ENCODE measurements around the gene SLC44A1. TPM values are rescaled to one million over a fixed set of nuclear protein-coding genes. Genes with fewer than 3 reads are reported as not detected.
"Not testable (repeated sequence)": the region's sequence is repeated elsewhere in the genome, so short reads cannot be mapped to it uniquely, and the experiment has no call there.

Gene SLC44A1
- total RNA-seq, 1 donor from 2014 or later = 52.5 TPM

DNA sequence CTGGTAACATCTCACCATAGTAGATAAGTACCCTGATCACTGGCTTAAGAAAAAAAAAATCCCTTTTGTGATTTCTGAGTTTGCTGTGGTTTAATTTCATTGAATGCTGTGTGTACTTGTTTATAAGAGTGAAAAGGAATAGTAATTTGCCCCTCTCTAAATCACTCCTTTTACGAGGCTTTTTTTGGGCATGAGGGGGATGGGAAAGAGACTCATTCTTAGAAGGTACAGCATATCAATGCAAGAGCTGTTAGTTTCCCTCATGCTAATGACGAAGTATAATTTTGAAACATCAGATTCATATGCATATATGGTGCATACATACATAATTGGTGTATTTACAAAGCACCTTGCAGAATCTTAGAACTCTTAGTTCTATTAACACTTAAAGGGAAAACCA, 2.4 kb upstream of the SLC44A1 start:
- DNase-seq (ENCODE audit: low spot score) = no peak

DNA sequence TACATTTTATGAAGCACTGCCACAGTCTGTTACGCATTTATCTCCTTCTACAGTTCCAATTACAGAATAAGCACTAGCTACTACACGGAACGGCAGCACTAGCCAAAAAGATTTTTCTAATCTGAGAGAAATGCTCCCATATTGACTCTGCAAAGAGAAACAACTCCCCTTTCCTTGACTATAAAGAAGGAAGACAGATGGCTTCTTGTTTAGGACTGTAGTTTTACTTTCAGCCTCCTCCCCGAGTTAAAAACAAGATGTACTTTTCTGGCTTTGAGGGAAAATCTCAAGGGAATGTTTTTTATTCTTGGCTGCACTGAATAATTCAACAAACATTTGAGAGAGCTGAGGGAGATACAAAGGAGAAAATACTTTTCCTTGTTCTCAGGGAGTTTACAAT, 1.9 kb upstream of the SLC44A1 start:
- peak; percentile 71 for DNase-seq (ENCODE audit: low spot score)

DNA sequence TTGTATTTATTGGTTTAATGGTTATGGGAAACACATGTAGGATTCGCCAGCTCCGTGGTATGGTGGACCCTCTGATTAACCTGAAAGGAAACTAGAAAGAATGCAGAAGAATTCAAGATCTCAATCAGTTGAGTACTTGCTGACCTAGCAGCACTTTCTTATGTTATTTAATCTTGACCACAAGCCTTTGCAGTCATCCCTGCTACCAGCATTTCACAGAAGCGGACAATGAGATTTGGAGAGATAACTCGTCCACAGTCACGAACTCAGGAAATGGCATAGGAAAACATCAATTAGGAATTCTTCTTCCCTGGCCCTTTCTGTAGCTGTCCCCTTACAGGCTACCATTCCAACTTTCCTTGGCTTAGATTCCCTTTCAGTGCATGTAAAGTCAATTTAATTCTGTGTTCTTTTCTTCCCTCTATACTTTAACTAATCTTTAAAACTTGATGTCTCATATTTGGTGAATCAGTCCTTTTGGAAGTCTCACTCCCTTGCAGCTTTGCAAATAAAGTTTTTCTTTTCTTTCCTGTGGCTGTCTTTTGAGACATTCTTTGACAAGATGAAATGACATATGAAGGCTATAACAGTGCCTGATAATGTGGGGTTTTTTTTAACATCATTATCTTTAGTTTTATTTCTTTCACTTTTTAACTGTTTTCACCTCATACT, 1.3 kb upstream of the SLC44A1 start:
- no peak for DNase-seq (ENCODE audit: low spot score)

DNA sequence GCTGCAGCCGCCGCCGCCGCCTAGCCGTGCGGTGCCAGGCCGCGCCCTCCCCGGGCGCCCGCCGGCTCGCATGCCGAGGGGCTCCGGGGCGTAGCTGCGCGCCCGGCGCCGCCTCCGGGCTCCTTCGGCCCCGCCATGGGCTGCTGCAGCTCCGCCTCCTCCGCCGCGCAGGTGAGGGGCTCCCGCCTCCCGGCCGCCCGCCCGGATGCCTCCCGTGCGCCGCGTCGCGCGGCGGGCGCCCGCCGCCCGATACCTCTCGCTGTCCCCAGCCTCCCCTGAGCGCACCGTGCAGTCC, 230 bp downstream of the SLC44A1 start:
- no peak for DNase-seq (ENCODE audit: low spot score)

DNA sequence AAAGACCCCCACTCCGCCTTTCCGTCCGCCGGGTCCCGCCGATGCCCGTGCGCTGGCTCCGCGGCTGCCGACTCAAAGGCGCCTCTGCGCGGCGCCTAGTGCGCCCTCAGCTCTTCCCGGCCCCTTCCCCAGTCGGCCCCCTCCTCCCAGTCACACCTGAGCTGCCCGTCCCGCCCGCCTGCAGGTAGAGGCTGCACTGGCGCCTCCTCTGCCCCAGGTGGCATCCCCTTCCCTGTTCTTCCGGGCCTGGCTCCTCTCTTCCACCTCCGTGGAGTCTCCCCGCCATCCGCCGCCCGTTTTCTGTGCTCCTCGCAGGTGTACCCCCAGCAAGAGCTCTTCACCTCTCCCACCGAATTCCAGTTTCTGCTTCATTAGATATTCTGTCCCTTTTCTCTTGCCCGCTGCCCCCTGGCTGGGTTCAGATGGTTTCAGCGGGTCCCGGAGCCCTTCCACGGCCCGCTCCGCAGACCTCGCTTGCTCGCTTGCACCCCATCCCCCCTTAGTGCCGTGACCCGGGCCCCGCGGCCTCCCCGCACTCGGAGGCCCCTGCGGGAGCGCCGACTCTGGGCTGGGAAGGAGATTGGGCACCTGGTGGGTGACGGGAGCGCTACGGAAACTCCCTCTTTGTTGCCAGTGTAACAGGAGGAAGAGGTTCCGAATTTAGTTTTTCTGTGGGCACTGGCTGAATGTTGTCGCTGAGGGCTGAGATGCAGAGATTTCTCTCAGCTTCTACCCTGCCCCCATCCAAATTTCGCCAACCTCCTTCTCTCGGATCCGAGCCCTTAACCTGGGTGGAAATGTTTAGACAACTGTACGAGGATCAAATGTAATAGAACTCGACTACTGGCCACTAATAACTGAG, 809 bp downstream of the SLC44A1 start:
- DNase-seq (ENCODE audit: low spot score) = peak; percentile 55

DNA sequence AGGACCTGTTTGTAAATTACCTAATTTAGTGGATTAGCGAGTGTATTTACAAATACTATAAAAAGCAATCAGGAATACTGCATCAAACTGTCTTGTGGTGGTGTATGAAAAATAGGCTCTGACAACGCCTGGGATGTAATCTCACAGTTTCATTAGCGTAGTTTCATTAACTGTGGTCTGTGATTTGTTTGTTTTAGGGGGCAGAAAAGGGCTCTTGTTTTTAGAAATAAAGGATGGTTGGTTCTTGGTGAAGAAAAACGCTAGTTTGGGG, 1.4 kb downstream of the SLC44A1 start:
- DNase-seq (ENCODE audit: low spot score) = no peak

DNA sequence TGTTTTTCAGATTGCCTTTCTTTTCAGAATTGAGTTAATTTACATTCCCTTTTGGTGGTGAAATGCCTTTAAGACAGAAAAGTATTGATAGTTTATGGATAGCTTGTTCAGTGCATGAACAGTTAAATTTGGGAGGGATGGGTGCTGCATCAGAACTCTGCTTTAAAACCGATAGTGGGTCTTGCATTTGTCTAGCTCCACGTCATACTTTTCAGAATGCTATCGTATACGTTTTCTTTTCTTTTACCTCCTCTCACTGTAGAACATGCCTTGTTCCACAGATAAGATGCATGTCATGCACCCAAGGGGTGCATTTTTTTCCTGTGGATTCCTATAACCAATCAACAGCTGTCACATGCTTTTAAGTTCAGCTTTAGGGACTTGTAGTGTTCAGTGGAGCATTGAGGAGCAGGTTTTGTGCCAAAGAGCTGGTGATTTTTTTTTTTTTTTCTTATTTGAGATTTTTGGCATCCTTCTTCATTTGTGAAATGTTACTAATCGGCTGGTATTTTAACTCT, 2.3 kb downstream of the SLC44A1 start:
- DNase-seq (ENCODE audit: low spot score) = no peak

DNA sequence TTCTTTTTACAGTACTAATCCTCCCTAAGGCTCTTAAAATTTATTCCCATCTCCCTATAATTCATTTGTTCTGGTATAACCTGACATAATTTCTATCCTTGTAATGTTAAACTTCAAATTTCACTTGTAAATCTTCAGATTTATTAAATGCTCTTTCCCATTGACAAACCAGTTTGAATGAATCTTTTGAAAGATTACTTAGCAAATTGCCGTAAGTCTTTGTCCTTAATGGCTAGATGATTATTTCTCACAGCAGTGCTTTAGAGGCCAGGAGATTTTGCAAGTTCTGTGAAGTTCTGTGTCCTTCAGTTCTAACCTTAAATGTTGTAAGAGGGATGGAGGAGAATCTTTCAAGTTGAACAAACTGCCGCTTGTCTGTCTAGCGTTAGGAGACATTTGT, 4.2 kb downstream of the SLC44A1 start:
- no peak for DNase-seq (ENCODE audit: low spot score)

DNA sequence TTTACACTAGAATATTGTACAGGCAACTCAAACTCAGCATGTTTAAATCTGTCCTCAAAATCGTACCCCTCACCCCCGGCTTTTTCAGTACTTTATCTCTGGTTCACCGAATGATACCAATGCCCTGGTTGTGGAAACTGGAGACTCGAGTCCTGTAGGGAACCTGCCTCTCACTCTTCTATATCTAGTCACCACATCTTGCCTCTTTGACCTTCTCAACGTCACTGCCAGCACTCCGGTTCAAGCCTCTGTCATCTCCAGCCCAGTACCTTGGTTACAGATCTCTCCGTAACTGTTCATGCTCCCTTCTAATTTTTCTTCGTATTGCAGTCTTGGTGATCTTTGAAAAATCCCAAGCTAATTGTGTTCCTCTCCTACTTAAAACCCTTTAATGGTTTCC, 6.7 kb downstream of the SLC44A1 start:
- no peak for DNase-seq (ENCODE audit: low spot score)

DNA sequence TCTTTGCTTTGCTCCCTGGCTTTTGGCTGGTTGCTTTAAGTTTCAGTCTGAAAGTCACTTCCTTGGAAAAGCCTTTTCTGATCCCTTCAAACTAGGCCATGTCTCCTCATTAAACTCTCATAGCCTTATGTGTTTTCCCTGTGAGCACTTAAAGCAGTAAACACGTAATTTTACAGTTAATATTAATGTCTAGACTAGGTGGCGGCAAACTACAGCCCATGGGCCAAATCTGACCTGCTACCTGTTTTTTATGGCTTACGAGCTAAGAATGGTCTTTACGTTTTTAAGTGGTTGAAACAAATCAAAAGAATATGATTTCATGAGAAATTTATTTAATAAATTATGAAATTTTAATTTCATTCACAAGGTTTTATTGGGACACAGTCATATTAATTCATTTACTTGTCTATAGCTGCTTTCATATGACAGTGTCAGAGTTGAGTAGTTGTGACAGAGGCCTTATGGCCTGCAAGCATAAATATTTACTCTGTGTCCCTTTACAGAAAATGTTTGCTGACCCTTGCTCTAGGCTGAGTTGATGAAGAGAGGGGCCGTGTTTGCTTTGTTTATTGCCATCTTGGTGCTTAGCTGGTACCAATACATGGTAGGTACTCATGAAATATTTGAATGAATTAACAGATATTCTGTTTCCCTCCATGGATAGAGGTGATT, 7.4 kb downstream of the SLC44A1 start:
- no peak for DNase-seq (ENCODE audit: low spot score)

DNA sequence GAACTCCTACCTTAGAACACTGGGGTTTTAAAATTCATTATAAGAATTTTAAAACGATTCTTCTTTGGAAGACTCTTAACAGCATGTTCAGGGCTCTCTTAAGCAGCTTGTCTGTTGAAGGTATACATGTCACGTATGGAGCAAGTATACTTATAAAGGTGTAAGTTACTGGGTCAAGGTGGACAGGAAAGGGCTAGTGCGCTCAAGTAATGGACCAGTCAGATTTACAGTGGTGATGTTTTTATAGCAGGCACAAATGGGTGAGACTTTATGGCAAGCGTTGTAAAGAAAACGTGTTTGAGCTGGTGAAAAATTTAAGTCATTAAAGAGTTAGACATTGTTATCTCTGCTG, 7.9 kb downstream of the SLC44A1 start:
- no peak for DNase-seq (ENCODE audit: low spot score)

DNA sequence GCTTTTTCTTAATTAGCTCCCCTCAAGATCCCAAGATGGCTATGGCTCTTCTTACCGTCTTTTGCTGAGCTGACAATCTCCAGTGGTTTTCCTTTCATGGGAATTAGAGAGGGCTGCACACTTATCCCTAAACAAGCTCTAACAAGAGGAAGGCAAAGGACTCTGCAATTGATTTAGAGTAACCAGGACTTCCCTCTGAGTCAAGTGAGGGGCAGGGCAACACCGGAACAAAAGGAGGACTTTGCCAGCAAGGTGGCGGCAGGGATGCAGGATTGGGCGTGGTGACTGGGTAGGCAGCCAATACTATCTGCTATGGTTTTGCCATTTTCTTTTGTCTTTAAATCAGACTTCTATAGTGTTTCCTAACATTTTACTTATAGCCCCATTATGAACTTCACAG, 9.8 kb downstream of the SLC44A1 start:
- DNase-seq (ENCODE audit: low spot score) = no peak

DNA sequence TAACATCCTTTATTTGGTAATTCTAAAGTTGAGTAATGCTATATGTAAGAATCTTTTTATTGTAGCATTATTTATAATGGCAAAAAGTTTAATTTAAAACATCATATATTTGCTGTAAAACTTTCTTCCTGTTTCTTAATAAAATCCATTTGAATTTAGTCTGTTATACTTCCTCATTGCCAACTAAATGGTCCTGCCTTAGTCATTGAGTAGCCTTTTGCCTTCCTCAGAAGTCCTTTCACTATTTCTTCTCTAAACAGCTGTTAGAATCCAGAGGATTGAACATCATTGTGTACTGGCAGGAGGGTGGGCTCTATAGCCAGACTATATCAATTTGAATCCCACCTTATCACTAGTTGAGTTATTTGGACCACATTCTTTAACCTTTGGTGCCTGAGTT, 11.0 kb downstream of the SLC44A1 start:
- no peak for DNase-seq (ENCODE audit: low spot score)

DNA sequence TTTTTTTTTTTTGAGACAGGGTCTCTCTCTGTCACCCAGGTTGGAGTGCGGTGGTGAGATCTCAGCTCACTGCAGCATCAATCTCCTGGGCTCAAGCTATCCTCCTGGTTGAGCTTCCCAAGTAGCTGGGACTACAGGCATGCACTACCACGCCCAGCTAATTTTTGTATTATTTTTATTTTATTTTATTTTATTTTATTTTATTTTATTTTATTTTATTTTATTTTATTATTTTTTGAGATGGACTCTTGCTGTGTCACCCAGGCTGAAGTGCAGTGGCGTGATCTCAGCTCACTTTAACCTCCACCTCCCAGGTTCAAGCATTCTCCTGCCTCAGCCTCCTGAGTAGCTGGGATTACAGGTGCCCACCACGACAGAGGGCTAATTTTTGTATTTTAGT, 12.1 kb downstream of the SLC44A1 start:
- DNase-seq (ENCODE audit: low spot score) = not testable (repeated sequence)

DNA sequence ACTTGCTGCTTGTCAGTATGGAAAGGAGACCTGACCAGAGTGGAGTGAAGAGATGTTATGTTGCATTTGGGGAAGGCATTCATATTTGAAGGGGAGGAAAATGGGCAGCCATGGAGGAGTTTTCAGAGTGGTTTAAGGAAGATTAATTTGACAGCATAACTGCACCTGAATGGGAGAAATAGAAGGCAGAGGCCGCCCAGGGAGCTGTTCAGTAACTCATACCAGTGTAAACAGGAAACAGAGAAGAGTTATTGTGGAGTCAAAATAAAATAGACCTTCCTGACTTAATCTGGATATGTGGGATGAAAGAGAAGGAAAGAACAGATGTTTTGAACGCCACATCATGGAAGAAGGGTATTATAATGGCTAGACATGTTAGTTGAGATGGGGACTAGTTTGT, 13.4 kb downstream of the SLC44A1 start:
- DNase-seq (ENCODE audit: low spot score) = no peak

DNA sequence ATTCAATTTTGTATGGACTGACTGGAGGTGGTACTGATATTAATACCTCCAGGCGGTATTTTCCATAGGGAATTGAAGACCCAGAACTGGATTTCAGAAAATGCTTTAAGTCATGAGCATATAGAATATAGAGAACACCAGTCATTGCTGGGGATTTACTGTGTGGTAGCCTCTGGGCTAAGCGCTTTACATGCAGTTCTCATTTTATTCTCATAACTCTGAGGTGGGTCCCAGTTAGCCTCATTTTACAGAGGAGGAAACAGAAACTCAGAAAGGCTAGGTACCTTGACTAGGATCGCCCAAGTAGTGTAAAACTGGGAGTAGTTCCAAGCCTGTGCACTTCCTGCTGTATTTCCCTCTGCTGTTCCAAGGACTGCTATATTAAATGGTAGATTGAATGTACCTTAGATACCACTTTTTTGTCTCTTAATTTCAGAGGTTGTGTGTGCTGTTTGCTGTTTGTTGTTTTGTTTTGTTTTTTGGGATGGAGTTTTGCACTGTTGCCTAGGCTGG, 13.8 kb downstream of the SLC44A1 start:
- no peak for DNase-seq (ENCODE audit: low spot score)

DNA sequence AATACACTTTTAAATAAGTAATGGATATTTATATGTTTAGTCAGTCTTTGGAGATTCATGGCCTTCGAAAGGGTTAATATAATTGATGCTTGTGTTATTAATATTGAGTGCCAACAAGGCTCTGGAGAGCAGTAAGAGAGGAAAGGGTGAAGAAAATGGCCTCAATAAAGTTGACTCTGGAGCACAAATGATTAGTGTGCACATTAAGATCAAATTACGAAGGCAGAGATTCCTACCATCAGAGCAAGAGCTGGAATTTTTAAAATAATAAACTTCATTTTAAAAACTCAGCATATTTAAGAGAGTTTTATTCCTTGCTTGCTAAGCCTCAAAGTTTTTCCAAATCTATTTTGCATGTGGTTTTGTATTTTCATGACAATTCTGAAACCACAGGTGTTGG, 14.8 kb downstream of the SLC44A1 start:
- no peak for DNase-seq (ENCODE audit: low spot score)

DNA sequence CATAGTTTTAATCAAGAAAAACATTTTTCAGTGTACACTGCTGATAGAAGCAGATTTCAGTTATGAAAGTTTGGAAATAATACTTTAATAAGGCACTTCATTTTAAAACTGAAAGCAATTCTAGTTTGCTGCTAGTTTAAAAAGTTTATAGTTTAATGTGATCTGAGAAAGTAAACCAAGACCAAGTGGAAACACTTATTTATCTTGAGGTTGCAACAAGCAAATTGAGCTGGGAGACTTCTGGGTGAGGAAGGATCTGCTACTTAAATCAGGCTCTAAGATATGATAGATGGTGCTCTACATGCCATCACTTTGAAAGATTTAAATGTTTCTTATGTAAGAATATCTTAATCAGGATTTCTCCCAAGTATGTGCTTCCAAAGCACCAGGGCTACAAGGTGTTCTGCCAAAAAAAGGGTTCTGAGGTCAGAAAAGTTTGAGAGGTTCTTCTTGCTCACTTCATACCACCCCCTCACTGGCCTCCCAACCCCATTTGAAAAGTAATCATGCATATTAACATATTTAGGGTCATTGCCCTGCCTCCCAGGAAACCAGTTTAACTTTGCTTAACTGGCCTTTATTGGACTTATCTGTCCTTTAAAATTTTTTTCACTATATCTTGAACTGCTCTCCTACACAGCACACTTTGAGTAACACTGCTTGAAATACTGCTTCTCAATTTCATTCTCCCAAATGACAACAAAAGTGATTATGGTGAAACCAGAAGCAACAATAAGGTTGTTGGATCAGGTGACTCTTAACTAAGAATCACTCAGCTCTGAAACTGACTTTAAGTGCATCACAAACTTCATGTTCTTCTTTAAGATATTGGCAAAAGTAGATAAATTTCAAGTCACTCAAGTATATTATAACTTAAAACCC, 15.5 kb downstream of the SLC44A1 start:
- no peak for DNase-seq (ENCODE audit: low spot score)

DNA sequence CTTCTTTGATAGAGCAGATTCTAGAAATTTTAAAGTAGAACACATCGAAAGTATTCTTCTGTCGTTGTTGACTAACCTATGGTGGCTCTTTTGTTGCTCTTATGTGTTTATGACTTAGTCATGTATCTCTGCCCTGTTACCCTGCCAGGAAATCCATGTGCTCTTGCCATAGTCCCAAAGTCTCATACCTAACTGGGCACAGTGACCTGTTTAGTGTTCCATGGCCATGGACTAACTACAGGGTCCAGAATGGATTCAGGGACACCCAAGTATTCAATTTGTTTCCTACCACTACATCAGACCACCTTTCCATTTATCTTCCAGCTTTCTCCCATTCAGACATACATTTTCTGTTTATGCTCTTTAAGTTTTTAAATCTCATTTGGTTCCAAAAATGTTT, 18.0 kb downstream of the SLC44A1 start:
- DNase-seq (ENCODE audit: low spot score) = no peak

DNA sequence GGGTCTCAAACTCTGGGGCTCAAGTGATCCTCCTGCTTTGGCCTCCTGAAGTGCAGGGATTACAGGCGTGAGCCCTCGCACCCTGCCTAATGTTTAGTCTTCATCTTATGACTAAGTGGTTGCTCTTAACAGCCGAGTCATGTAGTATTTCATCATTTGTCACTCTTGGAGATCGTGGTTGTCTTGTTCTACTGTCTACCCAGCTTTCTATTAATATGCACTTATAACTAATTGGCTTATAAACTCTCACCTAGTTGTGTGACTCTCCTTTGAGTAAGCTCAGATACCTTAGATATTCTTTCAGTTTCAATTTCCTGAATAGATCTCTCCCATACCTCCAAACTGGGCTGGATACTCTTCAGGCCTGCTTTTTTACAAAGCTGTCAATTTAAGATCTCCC, 19.9 kb downstream of the SLC44A1 start:
- no peak for DNase-seq (ENCODE audit: low spot score)

DNA sequence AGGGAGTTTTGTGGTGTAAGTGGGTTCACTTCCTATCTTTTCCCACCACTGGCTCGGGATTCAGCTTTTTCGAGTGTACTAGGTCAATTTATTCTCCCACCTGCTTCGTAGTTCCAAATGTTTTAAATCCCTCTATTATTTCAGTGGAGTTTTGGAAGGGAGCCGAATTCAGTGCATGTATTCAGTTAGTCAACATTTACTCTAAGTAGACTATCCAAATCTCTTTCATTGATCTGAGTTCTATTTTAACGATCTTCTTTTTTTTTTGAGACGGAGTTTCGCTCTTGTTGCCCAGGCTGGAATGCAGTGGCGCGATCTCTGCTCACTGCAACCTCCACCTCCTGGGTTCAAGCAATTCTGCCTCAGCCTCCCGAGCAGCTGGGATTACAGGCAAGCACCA, 23.8 kb downstream of the SLC44A1 start:
- DNase-seq (ENCODE audit: low spot score) = not testable (repeated sequence)

DNA sequence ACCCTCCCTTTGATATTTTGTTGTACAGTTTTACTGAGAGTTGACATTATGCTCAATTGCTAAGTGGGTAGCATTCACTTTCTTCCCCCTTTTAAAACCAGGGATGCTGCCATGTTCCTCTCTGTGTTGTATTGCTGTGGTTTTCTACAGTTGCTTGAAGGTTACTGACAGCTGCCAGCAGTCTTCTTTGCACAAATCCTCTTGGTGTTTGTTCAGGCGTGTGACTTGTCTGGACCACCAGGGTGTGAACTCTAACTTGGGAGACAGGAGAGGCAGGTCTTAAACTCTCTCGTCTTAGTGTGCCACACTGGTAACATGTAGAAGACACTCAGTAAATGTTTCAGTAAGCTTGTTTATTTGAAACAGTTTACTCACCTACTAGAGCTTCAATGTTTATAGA, 25.1 kb downstream of the SLC44A1 start:
- no peak for DNase-seq (ENCODE audit: low spot score)
